DOHH2 (cell line): ENCODE data around the gene SVIL.

Source experiments
- H3F3A ChIP-seq: fragments of 200-600 bp; sonication (generic), shearing (Covaris generic); 2 replicates; pipeline ENCODE4 v1.6.0; 2016; ENCODE audit warnings: antibody characterized with exemption, mild to moderate bottlenecking; ENCODE audit not compliant: control insufficient read depth, insufficient read depth
- H3K27ac ChIP-seq: fragments of 200-600 bp; sonication (generic); 2 replicates; pipeline ENCODE4 v1.5.1; 2014; ENCODE audit warnings: low read depth, mild to moderate bottlenecking, low read length, moderate library complexity
- H3K27me3 ChIP-seq: fragments of 200-600 bp; sonication (generic); 2 replicates; pipeline ENCODE4 v1.6.1; 2014; ENCODE audit warnings: mild to moderate bottlenecking, low read length, mixed read lengths; ENCODE audit not compliant: control insufficient read depth
- H3K36me3 ChIP-seq: fragments of 200-600 bp; sonication (generic); 2 replicates; pipeline ENCODE4 v1.6.1; 2014; ENCODE audit warnings: mild to moderate bottlenecking, low read length, moderate library complexity, mixed read lengths; ENCODE audit not compliant: control insufficient read depth
- H3K4me1 ChIP-seq: fragments of 200-600 bp; sonication (generic); 2 replicates; pipeline ENCODE4 v1.6.1; 2014; ENCODE audit warnings: mild to moderate bottlenecking, low read length, mixed read lengths; ENCODE audit not compliant: control insufficient read depth
- H3K4me2 ChIP-seq: fragments of 200-600 bp; sonication (generic); 2 replicates; pipeline ENCODE4 v1.6.0; 2014; ENCODE audit warnings: mild to moderate bottlenecking, low read length, moderate library complexity
- H3K4me3 ChIP-seq: fragments of 200-600 bp; sonication (generic); 2 replicates; pipeline ENCODE4 v1.5.1; 2014; ENCODE audit warnings: mild to moderate bottlenecking, low read length, mixed read lengths
- H3K79me2 ChIP-seq: fragments of 200-600 bp; sonication (generic); 2 replicates; pipeline ENCODE4 v1.6.1; 2014; ENCODE audit warnings: mild to moderate bottlenecking, low read length, mixed read lengths; ENCODE audit not compliant: control insufficient read depth
- H3K9me2 ChIP-seq: fragments of 200-600 bp; sonication (generic); replicated peaks from 2 replicates; pipeline ENCODE4 v1.6.1; 2014; ENCODE audit warnings: mild to moderate bottlenecking, low read length, mixed read lengths; ENCODE audit not compliant: control insufficient read depth
- H3K9me3 ChIP-seq: fragments of 200-600 bp; sonication (generic); 2 replicates; pipeline ENCODE4 v1.6.1; 2014; ENCODE audit warnings: antibody characterized with exemption, low read length, mixed read lengths; ENCODE audit not compliant: control insufficient read depth, insufficient read depth
- H4K20me1 ChIP-seq: fragments of 200-600 bp; sonication (generic); 2 replicates; pipeline ENCODE4 v1.6.0; 2014; ENCODE audit warnings: low read depth, mild to moderate bottlenecking, antibody characterized with exemption, low read length, moderate library complexity; ENCODE audit not compliant: control insufficient read depth, insufficient read depth
- CTCF ChIP-seq: fragments of 200-600 bp; sonication (generic); IDR thresholded peaks from one replicate; pipeline ENCODE4 v1.5.1; 2014; ENCODE audit warnings: antibody characterized with exemption, mild to moderate bottlenecking, low read depth, low read length; ENCODE audit not compliant: poor library complexity, severe bottlenecking
- EZH2phosphoT487 ChIP-seq: fragments of 200-600 bp; sonication (generic); IDR thresholded peaks from 2 replicates; pipeline ENCODE4 v1.6.1; 2017; ENCODE audit warnings: borderline replicate concordance, mild to moderate bottlenecking, antibody characterized with exemption, low read length, moderate library complexity, mixed read lengths

The SVIL gene

GRCh38 chr10:29636178-29636577 is 1.4 kb upstream of the SVIL start:
- Histone ChIP-seq H3F3A (no peaks in the 10 kb centered on the region), H3K27me3 (no peaks in the 10 kb centered on the region), H4K20me1 (no peaks in the 10 kb centered on the region), H3K36me3 (no peaks in the 10 kb centered on the region), H3K79me2 (no peaks in the 10 kb centered on the region), H3K27ac (no peak overlapping the region), H3K4me1 (no peaks in the 10 kb centered on the region), H3K4me2 (no peak overlapping the region), H3K9me3 (no peaks in the 10 kb centered on the region), H3K4me3 (no peak overlapping the region), H3K9me2 (no peaks in the 10 kb centered on the region)
- no peak for TF ChIP-seq EZH2phosphoT487
- no peak for TF ChIP-seq CTCF

GRCh38 chr10:29635711-29636144 is 957 bp upstream of the SVIL start:
- no peaks in the 10 kb centered on the region for H3K27me3 ChIP-seq
- H3K4me1 ChIP-seq: no peaks in the 10 kb centered on the region
- H3K36me3 ChIP-seq: no peaks in the 10 kb centered on the region
- H3K4me2 ChIP-seq: no peak overlapping the region
- H3K79me2 ChIP-seq: no peaks in the 10 kb centered on the region
- H3F3A ChIP-seq: no peaks in the 10 kb centered on the region
- H3K4me3 ChIP-seq: no peak overlapping the region
- H4K20me1 ChIP-seq: no peaks in the 10 kb centered on the region
- no peaks in the 10 kb centered on the region for H3K9me2 ChIP-seq
- no peaks in the 10 kb centered on the region for H3K9me3 ChIP-seq
- H3K27ac ChIP-seq: no peak overlapping the region
- TF ChIP-seq CTCF: no peak
- no peak for TF ChIP-seq EZH2phosphoT487

GRCh38 chr10:29634105-29634504 is 666 bp downstream of the SVIL start:
- H3K36me3 ChIP-seq: no peaks in the 10 kb centered on the region
- no peak overlapping the region for H3K4me3 ChIP-seq
- no peaks in the 10 kb centered on the region for H3F3A ChIP-seq
- no peaks in the 10 kb centered on the region for H3K79me2 ChIP-seq
- no peaks in the 10 kb centered on the region for H3K9me2 ChIP-seq
- no peaks in the 10 kb centered on the region for H3K4me1 ChIP-seq
- H3K27me3 ChIP-seq: no peaks in the 10 kb centered on the region
- TF ChIP-seq EZH2phosphoT487 (no peak), CTCF (no peak)
- no peak overlapping the region for H3K4me2 ChIP-seq
- H3K27ac ChIP-seq: no peak overlapping the region
- H4K20me1 ChIP-seq: no peaks in the 10 kb centered on the region
- no peaks in the 10 kb centered on the region for H3K9me3 ChIP-seq

- no peak for TF ChIP-seq EZH2phosphoT487
- no peak for TF ChIP-seq CTCF
- H3F3A ChIP-seq: no peaks in the 10 kb centered on the region
- H3K79me2 ChIP-seq: no peaks in the 10 kb centered on the region
- H4K20me1 ChIP-seq: no peaks in the 10 kb centered on the region
- H3K4me3 ChIP-seq: no peak overlapping the region
- H3K27ac ChIP-seq: no peak overlapping the region
- H3K36me3 ChIP-seq: no peaks in the 10 kb centered on the region
- H3K9me3 ChIP-seq: no peaks in the 10 kb centered on the region
- H3K4me1 ChIP-seq: no peaks in the 10 kb centered on the region
- H3K9me2 ChIP-seq: no peaks in the 10 kb centered on the region
- H3K4me2 ChIP-seq: no peak overlapping the region
- no peaks in the 10 kb centered on the region for H3K27me3 ChIP-seq
These were observed 3.8 kb downstream of the SVIL start for GRCh38 chr10:29631049-29631339.
